ENCODE data around the gene CST3.
"Not testable (repeated sequence)": the region's sequence is repeated elsewhere in the genome, so short reads cannot be mapped to it uniquely, and the experiment has no call there.

Gene CST3, protein sequence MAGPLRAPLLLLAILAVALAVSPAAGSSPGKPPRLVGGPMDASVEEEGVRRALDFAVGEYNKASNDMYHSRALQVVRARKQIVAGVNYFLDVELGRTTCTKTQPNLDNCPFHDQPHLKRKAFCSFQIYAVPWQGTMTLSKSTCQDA

GRCh38 chr20:23637282-23638221, at the start of gene CST3:
TSS of gene CST3 (minus strand) at chr20:23637955. CDS start at chr20:23637862, 93 bp downstream.
- peak; percentile 94 for DNase-seq

- DNase-seq: no peak
These were observed 48.4 kb upstream of the CST3 start for GRCh38 chr20:23686046-23686750.

DNA sequence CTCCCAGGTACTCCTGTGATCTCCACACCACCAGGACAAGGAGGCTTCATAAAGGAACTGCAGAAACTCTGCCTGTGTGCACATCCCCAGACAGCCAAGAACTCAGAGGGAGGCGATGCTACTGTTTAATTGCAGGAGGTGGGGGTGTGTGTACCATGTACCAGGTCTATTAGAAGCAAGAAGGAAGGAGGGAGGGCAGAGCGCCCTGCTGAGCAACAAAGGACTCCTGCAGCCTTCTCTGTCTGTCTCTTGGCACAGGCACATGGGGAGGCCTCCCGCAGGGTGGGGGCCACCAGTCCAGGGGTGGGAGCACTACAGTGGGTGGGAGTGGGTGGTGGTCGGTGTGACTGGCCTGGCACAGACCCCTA, 47.8 kb upstream of the CST3 start:
- DNase-seq: not testable (repeated sequence)

GRCh38 chr20:23684261-23684660, 46.5 kb upstream of the CST3 start:
- DNase-seq: no peak

DNA sequence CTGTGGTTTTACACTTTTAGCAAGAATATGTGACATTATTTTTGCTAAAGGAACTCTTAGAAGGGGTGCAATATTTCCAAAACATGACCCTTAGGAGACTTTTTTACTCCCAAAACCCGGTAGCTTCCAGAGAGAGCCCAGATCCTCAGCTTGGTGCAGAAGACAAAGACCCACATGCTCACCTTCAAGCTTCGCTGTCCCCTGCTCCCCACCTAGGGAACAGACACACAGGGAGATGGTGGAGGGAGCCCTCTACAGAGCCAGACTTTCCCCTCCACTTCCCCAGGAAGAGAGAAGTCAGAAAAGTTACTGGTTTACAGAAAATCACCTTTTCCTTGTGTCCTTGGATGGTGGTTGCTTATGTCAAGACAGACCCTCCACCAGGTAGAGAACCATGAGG, 46.1 kb upstream of the CST3 start:
- DNase-seq: no peak

DNA sequence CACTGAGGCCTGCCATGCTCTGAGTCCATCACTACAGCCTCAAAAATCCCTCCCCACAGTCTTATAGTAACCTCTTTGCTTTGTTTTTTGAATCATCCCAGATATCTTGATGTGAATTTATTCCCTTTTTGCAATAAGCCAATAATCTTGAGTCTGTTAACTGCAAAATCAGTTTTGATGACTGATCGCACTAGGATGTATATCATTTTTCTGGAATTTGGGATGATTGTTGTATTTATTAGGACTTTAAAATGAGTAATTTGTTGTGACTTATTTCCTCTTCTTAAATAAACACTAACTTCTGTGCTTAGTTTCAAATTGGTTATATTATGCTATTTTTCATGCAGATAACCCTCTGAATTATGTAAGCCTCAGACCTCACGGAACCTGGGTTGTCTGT, 45.5 kb upstream of the CST3 start:
- DNase-seq: no peak

- DNase-seq: peak; percentile 15
These were observed 42.4 kb upstream of the CST3 start for GRCh38 chr20:23680146-23680545.

- DNase-seq: no peak
These were observed 41.7 kb upstream of the CST3 start for GRCh38 chr20:23679133-23680092.

GRCh38 chr20:23673209-23673608, 35.5 kb upstream of the CST3 start:
- no peak for DNase-seq

- no peak for DNase-seq
These were observed 34.4 kb upstream of the CST3 start for GRCh38 chr20:23672158-23672557.

DNA sequence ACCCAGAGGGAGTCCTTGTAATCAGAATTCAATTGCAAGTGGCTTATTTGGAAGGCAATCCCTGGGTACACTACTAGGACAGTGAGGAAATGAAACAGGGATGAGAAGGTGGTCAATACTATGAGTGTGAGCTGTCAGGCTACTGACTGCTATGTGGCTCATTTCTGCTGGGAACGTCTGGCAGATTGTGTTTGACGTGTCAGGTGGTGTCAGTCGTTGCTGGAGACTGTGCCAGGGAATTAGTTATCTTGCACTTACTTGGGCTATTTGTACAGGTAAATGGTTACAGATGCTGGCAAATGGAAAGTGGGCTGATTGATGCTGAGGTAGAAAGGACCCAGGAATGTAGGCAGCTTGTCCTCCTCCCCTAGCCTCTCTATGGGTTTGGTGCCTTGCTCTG, 33.7 kb upstream of the CST3 start:
- no peak for DNase-seq

GRCh38 chr20:23670361-23670760, 32.6 kb upstream of the CST3 start:
- DNase-seq: no peak

DNA sequence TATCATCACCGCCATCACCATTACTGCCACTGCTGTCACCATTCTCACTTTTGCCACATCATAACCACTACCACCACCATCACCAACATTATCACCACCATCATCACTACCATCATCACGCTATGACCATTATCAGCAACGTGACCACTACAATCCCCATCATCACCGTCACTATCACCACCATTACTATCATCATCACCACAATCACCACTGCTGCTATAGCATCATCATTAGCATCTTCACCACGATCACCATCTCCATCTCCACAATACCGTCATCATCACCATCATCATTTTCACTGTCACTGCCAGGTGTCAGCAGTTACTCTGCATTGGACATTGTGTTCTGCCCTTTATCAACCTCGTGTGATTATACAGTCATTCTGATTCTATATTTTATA, 32.1 kb upstream of the CST3 start:
- DNase-seq: no peak

GRCh38 chr20:23669327-23669726, 31.6 kb upstream of the CST3 start:
- no peak for DNase-seq

GRCh38 chr20:23668477-23668951, 30.8 kb upstream of the CST3 start:
- peak; percentile 78 for DNase-seq

DNA sequence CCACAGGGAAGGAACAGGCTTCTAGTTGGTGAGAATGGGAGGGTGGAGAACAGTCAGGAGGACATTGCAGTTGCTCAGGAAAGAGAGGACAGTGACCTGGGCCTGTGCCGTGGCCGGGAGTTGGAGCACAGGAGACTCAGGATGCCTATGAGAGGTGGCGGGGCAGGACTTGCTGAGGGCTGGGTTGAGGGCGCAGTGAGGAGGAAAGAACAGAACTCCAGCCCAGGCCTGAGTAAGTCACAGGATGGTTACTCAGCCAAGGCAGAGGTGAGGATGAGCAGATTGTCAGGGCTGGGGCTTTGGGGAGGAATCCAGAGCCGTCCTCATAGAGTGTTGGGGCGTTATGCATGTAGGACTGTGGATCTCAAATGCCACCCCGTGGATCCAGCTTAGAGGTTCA, 29.9 kb upstream of the CST3 start:
- no peak for DNase-seq

DNA sequence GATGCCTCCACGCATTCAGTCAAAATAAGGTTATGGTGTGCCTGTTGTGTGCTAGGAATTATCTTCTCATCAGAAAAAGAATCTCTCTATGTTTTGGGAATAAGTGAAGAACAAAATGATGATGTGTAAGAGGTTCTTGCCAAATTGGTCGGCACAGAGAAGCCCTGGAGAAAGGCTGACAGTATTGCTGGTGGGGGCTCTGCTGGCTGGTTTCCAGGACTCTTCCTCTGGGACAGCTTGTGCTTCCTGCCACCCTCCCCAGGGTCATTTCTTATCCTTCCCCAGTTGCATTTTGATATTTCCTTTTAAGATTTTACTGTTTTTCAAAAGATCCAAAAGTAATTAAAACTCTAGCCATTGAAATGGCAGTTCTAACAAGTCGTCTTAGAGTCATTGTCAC, 28.9 kb upstream of the CST3 start:
- DNase-seq: no peak

GRCh38 chr20:23666189-23666588, 28.4 kb upstream of the CST3 start:
- DNase-seq: no peak

DNA sequence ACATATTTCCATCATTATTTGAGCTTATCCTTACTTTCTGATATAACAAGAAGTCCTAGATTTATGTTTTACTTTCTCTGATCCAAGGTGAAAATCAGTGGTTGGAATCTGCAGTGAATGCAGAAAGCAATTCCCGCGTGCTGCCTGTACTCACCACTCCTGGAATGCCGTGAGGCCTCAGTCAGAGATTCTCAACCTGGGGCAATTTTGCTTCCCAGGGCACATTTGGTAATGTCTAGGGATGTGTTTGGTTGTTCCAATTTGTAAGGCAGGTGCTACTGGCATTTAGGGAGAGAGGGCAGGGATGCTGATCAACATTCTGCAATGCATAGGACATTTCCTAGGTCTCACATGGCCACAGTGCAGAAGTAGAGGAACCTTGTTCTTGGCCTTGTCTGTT, 27.2 kb upstream of the CST3 start:
- DNase-seq: no peak

- not testable (repeated sequence) for DNase-seq
These were observed 26.3 kb upstream of the CST3 start for GRCh38 chr20:23664046-23664445.

- DNase-seq: no peak
These were observed 25.4 kb upstream of the CST3 start for GRCh38 chr20:23663180-23663579.

- no peak for DNase-seq
These were observed 24.6 kb upstream of the CST3 start for GRCh38 chr20:23662276-23662870.

All from hematopoietic multipotent progenitor cell treated with erythropoietin and hydrocortisone succinate and interleukin-3 and kit ligand, for 6 days (in vitro differentiated cells).